ENCODE results near the gene MAN1C1. TPM values are rescaled to one million over a fixed set of nuclear protein-coding genes. Genes with fewer than 3 reads are reported as not detected.
A peak's percentile ranks its signal among the peaks of the same experiment; 100 is the strongest.

The MAN1C1 gene
- total RNA-seq, 1 experiment from 2014 or later: 9.3 TPM

DNA sequence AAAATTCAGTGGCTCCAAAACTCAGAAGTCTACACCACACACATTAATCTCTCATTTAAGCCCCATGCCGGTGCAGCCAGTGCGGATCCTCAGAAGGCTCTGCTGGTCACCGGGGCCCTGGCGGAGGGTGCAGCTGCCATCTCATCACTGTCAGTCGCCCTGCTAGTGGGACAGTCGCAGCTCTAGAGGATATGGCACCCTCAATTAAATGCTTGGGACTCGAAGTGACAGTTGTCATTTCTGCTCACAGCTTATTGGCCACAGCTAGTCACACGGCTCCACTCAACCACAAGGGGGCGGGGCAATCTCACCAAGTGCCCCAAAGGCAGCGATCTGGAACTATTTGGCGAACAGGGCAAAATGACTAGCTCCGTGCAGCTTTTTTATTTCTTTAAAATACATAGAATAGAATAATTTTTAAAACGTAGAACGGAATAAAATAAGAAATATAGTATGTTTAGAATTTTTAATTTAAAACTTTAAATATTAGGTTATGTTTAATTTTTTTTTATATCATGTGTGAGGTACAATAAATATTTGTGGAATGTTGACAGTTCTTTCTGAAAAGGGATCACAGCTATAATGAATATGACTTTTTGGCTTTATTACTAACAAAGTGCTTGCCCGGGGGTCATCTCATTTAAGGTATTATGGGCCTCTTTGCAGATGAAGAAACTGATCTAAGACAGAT is 8.0 kb upstream of the MAN1C1 start:
- peak; percentile 80 for DNase-seq
- no peak overlapping the region for H3K27ac Mint-ChIP-seq
- Histone ChIP-seq H3K27ac (ENCODE audit: insufficient read length, low read depth, low read length) (no peak overlapping the region), H4K20me1 (ENCODE audit: control insufficient read depth, insufficient read depth, insufficient read length) (no peaks in the 10 kb centered on the region), H2BK120ac (ENCODE audit: low read depth, low read length, poor library complexity, severe bottlenecking) (no peak overlapping the region), H3K27me3 (ENCODE audit: insufficient read depth, low read length) (no peaks in the 10 kb centered on the region), H2BK12ac (ENCODE audit: insufficient read length, low read depth, low read length) (no peak overlapping the region), H4K91ac (ENCODE audit: insufficient read length, low read depth, low read length) (no peak overlapping the region), H3K14ac (ENCODE audit: insufficient read depth, low read length) (no peak overlapping the region), H3K23ac (ENCODE audit: insufficient read length, low read depth, low read length) (no peak overlapping the region), H3K4me2 (ENCODE audit: insufficient read depth, insufficient read length, low read length) (peak overlapping the region; percentile 8), H2AFZ (ENCODE audit: low read length) (no peak overlapping the region), H2AK5ac (ENCODE audit: insufficient read length, low read length) (no peak overlapping the region), H4K5ac (ENCODE audit: insufficient read length, low read depth, low read length) (no peak overlapping the region), H2BK20ac (ENCODE audit: low read depth, low read length, poor library complexity, severe bottlenecking) (no peak overlapping the region), H3K18ac (ENCODE audit: insufficient read length, low read depth, low read length) (no peak overlapping the region), H3K4ac (ENCODE audit: low read depth, low read length) (no peak overlapping the region), H3K79me1 (ENCODE audit: insufficient read depth, low read depth, low read length, poor library complexity, severe bottlenecking) (no peaks in the 10 kb centered on the region), H3K23me2 (ENCODE audit: insufficient read length, low read depth, low read length, poor library complexity, severe bottlenecking) (no peaks in the 10 kb centered on the region), H2BK15ac (ENCODE audit: low read depth, low read length) (no peak overlapping the region), H3K9ac (ENCODE audit: extremely low read depth, insufficient read length, low read length) (no peak overlapping the region), H3K79me2 (ENCODE audit: insufficient read depth, low read length) (no peaks in the 10 kb centered on the region), H3K56ac (ENCODE audit: insufficient read length, low read depth, low read length) (no peak overlapping the region), H3T11ph (ENCODE audit: low read length) (no peak overlapping the region), H3K9me3 (ENCODE audit: control insufficient read depth, low read depth, low read length) (no peaks in the 10 kb centered on the region), H4K8ac (replicated peaks; ENCODE audit: insufficient read length, low read depth, low read length) (no peak overlapping the region), H2BK5ac (ENCODE audit: insufficient read length, low read length) (no peak overlapping the region), H3K4me1 (ENCODE audit: insufficient read depth, low read length) (no peaks in the 10 kb centered on the region)
- H3K4me1 Mint-ChIP-seq: peaks cover 4% of the 10 kb centered on the region in 2 experiments
- H3K36me3 Mint-ChIP-seq (ENCODE audit: insufficient read depth in 1 of 3, low read depth in 3 of 3): no peaks in the 10 kb centered on the region
- H3K27me3 Mint-ChIP-seq (ENCODE audit: low read depth): peaks cover 29% of the 10 kb centered on the region
- WGBS (ENCODE audit: extremely low coverage, insufficient read length, low lambda C conversion rate): no CpG with 5 or more reads among the region's 15 CpGs
- no peaks in the 10 kb centered on the region for H3K9me3 Mint-ChIP-seq
- H3K4me3 Mint-ChIP-seq: no peak overlapping the region
- peak; percentile 66 for TF ChIP-seq CTCF (conservative IDR thresholded peaks at IDR 0.05)
